Astrocyte of the spinal cord (primary cell): ENCODE measurements around the gene MYO16.

Experiments
- DNase-seq: peaks from one replicate; pipeline ENCODE4 v3.0.0; 2011; ENCODE audit warnings: low read depth, low spot score
- H3K4me3 ChIP-seq: 2 replicates; pipeline ENCODE4 v1.5.1; 2011; ENCODE audit warnings: low read depth, mild to moderate bottlenecking, low read length, moderate library complexity
- in situ Hi-C: cut with HindIII; loops from 2 replicates; pipeline ENCODE4 v1.10.0; 2017; ENCODE audit warnings: low sequenced_read_pairs
- TF ChIP-seq, protein P1 (sequence below): IDR thresholded peaks from 2 replicates; pipeline ENCODE4 v1.5.1; 2012; ENCODE audit warnings: low read depth, mild to moderate bottlenecking, low read length, inconsistent platforms

MYO16 gene

GRCh38 chr13:109160357-109160756, 530.9 kb downstream of the MYO16 start:
- in situ Hi-C loops = no loop called here
- H3K4me3 ChIP-seq = no peak overlapping the region
- no peak for DNase-seq
- TF ChIP-seq, protein P1, sequence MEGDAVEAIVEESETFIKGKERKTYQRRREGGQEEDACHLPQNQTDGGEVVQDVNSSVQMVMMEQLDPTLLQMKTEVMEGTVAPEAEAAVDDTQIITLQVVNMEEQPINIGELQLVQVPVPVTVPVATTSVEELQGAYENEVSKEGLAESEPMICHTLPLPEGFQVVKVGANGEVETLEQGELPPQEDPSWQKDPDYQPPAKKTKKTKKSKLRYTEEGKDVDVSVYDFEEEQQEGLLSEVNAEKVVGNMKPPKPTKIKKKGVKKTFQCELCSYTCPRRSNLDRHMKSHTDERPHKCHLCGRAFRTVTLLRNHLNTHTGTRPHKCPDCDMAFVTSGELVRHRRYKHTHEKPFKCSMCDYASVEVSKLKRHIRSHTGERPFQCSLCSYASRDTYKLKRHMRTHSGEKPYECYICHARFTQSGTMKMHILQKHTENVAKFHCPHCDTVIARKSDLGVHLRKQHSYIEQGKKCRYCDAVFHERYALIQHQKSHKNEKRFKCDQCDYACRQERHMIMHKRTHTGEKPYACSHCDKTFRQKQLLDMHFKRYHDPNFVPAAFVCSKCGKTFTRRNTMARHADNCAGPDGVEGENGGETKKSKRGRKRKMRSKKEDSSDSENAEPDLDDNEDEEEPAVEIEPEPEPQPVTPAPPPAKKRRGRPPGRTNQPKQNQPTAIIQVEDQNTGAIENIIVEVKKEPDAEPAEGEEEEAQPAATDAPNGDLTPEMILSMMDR = no peak

DNA sequence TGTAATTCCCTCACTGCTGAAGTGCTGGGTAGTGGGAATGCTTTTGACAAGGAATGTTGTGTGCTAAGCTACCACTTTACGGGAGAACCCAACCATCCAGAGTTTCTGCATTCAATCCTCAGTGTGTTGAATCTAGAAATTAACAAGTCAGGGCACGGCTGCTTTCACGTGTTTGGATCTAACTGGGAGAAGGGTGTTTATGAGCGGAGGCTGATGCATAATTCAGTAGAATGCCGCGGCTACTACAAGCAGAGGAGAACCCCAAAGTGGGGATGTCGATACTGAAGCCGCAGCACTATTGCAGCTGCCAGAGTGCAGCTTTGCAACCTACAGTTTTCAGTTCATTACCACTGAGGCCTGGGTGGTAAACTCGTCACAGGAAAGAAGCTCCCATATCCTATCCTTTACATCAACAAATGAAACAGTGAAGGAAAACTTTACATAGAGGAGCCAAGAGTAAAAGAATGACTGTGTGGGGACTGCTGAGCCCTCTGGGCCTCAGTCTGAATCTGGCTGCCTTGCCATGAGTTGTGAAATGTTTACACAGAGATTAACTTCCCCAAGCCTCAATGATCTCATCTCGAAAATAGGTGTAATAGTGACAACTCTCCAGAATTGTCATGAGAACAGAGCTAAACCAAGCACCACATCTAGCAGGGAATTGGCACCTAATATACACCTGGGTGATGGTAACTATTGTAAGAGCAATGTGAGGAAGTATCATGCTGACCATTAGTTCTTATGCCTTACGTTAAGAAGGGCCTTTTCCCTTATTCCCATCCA, 531.7 kb downstream of the MYO16 start:
- TF ChIP-seq, protein P1 = no peak
- no peak for DNase-seq
- no peak overlapping the region for H3K4me3 ChIP-seq
- in situ Hi-C loops = no loop called here

DNA sequence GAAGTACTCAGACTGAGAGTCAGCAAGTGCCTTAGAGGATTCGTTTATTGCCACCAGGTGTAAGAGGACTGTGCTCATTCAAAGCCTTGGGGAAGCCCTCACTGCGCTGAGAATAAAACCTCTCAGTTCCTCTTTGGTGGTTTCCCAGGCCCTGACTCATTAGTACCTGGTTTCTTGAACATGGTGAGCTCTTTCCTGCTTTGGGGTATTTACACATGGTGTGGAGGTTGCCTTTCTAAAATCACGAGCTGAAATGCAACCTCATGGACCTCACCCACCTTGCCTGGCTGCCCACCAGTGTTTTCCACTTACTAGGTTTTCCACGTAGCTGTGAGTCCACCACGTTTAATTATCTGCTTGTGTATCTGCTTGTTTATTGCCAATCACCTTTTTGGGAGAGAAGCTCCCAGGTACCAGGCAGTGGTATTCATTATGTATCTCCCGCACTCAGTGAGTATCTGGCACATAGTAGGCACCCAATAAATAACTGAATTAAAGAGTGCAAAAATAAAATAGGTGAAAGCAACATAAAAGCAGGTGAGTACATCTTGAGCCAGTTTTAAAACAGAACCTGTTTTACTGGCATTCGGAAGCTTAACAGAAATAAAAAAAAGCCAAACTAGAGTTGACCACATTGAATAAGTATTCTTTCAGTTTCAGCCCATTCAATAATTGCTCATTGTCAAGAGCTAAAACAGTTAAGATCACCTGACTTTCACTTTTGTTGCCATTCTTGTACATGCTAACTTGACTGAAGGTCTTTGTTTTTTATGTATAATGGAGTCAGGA, 533.0 kb downstream of the MYO16 start:
- in situ Hi-C loops = no loop called here
- H3K4me3 ChIP-seq = no peak overlapping the region
- no peak for DNase-seq
- TF ChIP-seq, protein P1 = no peak

DNA sequence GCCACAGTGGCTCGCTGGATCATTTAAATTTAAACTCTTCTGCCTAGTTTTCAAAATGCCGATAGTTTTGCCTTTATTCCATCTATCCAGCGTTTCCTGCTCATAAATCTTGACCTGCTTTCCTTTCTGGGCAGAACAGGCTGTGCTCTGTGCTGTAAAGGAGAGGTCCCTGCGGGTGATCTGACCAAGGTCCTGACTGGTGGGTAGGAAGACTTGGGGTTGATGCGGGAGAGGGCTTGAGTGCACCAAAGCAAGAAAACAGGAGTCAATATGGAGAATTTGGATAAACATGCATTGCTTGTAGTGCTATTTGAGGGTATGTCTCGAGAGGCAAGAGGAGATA, 533.6 kb downstream of the MYO16 start:
- H3K4me3 ChIP-seq = no peak overlapping the region
- no peak for DNase-seq
- TF ChIP-seq, protein P1 = no peak
- in situ Hi-C loops = no loop called here

DNA sequence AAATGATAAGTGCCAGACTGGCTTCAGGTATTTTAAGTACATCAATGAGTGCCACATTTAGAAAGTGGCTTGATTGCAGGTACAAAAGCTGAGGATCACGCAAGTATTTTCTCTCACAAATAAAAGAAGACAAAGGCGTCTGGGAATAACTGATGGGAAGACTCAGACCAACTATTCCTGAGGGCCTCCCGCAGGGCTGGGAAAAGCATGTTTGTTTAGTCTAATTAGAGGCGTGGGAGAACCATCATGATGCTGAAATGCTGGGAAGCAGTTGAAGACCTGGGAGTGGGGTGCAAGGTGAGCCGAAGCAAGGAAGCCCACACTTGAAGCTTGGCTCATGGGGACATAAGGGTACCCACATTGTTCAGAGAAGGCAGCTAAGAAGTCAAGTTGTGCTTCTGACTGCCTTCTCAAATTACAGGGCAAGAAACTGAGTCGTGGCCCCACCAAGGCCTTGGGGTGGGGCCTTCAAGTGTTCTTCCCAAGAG, 536.0 kb downstream of the MYO16 start:
- in situ Hi-C loops = no loop called here
- no peak for DNase-seq
- H3K4me3 ChIP-seq = no peak overlapping the region
- TF ChIP-seq, protein P1 = no peak

- in situ Hi-C loops = no loop called here
- DNase-seq = no peak
- TF ChIP-seq, protein P1 = no peak
- no peak overlapping the region for H3K4me3 ChIP-seq
These were observed 537.4 kb downstream of the MYO16 start for GRCh38 chr13:109166804-109167203.
